ENCODE results near the gene XRRA1. TPM values are rescaled to one million over a fixed set of nuclear protein-coding genes. Genes with fewer than 3 reads are reported as not detected.

XRRA1 gene
- total and polyA plus RNA-seq, 2 of the 4 experiments (the other 2 are of a cell fraction), result 5.4 to 6.3 TPM

DNA sequence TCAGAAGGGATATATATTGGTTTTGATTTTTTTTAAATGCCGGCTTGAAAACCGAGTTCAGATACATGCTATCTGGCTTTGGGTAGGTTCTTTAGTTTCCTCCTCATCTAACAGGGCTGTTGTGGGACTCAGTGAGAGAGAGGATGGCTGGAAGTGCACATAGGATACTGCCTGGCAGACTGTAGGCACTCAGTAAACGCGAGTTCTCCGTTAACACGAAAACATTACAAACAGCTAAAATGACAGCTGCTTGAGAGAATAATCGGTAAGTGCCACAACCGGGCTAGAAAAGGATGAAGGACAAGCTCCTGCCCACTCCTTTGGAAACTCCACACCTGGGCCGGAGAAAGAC lies 369 bp downstream of the XRRA1 start:
- Histone ChIP-seq H4K91ac (ENCODE audit: insufficient read depth, low read depth, low read length) (peak overlapping the region; percentile 60; the same call in 1 of the 2 replicates), H4K8ac (ENCODE audit: low read depth in 2 of 2, low read length in 2 of 2) (peak overlapping the region; percentile 74 to 78), H3K4me3 (ENCODE audit: insufficient read depth, low read depth, low read length) (peak overlapping the region; percentile 88), H3K4me2 (ENCODE audit: low read depth, low read length) (peak overlapping the region; percentile 75), H2BK5ac (ENCODE audit: low read depth, low read length, poor library complexity, severe bottlenecking) (peak overlapping the region; percentile 62), H2AK9ac (replicated peaks; ENCODE audit: low read depth, low read length, poor library complexity) (peak overlapping the region; percentile 73), H3K56ac (ENCODE audit: extremely low read depth, insufficient read depth, low read length) (peak overlapping the region; percentile 74; the same call in 1 of the 2 replicates), H3K23ac (ENCODE audit: low read depth, low read length) (peak overlapping the region; percentile 77), H4K20me1 (ENCODE audit: insufficient read depth, low read length) (peaks cover 26% of the 10 kb centered on the region; the same call in 1 of the 2 replicates), H3K4me1 (ENCODE audit: control insufficient read depth, insufficient read depth, low read length) (peaks cover 6% of the 10 kb centered on the region), H3K27ac (ENCODE audit: insufficient read depth, low read length) (peak overlapping the region; percentile 62), H3K36me3 (ENCODE audit: control insufficient read depth, insufficient read depth, low read length) (no peaks in the 10 kb centered on the region), H3K9ac (ENCODE audit: low read depth, low read length) (peak overlapping the region; percentile 78), H3K18ac (ENCODE audit: low read depth, low read length) (peak overlapping the region; percentile 3), H2AFZ (replicated peaks; ENCODE audit: low read length, poor library complexity) (peak overlapping the region; percentile 97), H2AK5ac (ENCODE audit: low read depth, low read length) (peak overlapping the region; percentile 6; the same call in 1 of the 2 replicates), H2BK120ac (ENCODE audit: low read depth, low read length) (peak overlapping the region; percentile 41; the same call in 1 of the 2 replicates), H2BK20ac (ENCODE audit: low read depth, low read length) (no peak overlapping the region), H4K5ac (ENCODE audit: low read depth, low read length) (peak overlapping the region; percentile 47), H3K79me1 (ENCODE audit: low read depth in 1 of 2, low read length in 2 of 2) (peaks cover 4 to 49% of the 10 kb centered on the region in 2 experiments; a peak in 3 of 4 replicates), H2BK15ac (ENCODE audit: low read depth, low read length) (no peak overlapping the region; the same call in 2 of the 3 replicates), H3K14ac (replicated peaks; ENCODE audit: low read depth, low read length) (peak overlapping the region; percentile 59; the same call in 1 of the 2 replicates), H3K9me1 (ENCODE audit: insufficient read depth, low read length) (peaks cover 12% of the 10 kb centered on the region), H3K9me3 (ENCODE audit: control insufficient read depth, insufficient read depth, low read length) (no peaks in the 10 kb centered on the region), H3K27me3 (ENCODE audit: control insufficient read depth, insufficient read depth, low read length) (no peaks in the 10 kb centered on the region), H3K4ac (ENCODE audit: low read depth, low read length) (peak overlapping the region; percentile 39)
- CTCF ChIA-PET, result no interaction called here
- peak; percentile 50 for ATAC-seq (ENCODE audit: low read depth)
- 0% methylated on average over 1 of the region's 9 CpGs; no CpG with 5 or more reads in 1 of the 2 experiments for WGBS, 2 experiments (ENCODE audit: extremely low coverage in 2 of 2, insufficient read length in 1 of 2)
- POLR2A ChIA-PET (ENCODE audit: unreplicated experiment), result no interaction called here
- intact Hi-C loops (cut with micrococcal nuclease), result loop anchor here (2.0 to 5.0 kb wide), 2 partner anchors 40 to 299 kb away; partner anchors contain the start of gene NEU3
- dilution Hi-C loops (cut with HindIII; ENCODE audit: low sequenced_read_pairs, unreplicated experiment), result no loop called here
- in situ Hi-C loops (cut with MboI; ENCODE audit: low sequenced_read_pairs), result no loop called here
- BruUV-seq (replicated peaks), result TSS peak; percentile 83
- no peak for DNase-seq
- TF ChIP-seq CHD1 (IDR thresholded peaks at IDR 0.05; ENCODE audit: low read depth, low read length) (no peak), POLR2A (IDR thresholded peaks at IDR 0.05; ENCODE audit: low read depth, low read length) (no peak), CEBPB (IDR thresholded peaks at IDR 0.05; ENCODE audit: low read depth, low read length) (no peak)
- TF ChIP-seq, protein P1, sequence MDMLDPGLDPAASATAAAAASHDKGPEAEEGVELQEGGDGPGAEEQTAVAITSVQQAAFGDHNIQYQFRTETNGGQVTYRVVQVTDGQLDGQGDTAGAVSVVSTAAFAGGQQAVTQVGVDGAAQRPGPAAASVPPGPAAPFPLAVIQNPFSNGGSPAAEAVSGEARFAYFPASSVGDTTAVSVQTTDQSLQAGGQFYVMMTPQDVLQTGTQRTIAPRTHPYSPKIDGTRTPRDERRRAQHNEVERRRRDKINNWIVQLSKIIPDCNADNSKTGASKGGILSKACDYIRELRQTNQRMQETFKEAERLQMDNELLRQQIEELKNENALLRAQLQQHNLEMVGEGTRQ (IDR thresholded peaks at IDR 0.05; ENCODE audit: low read depth, low read length), result no peak
